GM10266 (cell line): Measurements from ENCODE around the gene FBXO34.
"Not testable (repeated sequence)": the region's sequence is repeated elsewhere in the genome, so short reads cannot be mapped to it uniquely, and the experiment has no call there.

Experiments
- DNase-seq: peaks from one replicate; pipeline ENCODE4 v3.0.0; 2012; ENCODE audit errors: extremely low spot score
- TF ChIP-seq, protein P1 (sequence below): IDR thresholded peaks from 2 replicates; pipeline ENCODE4 v1.5.1; 2012; ENCODE audit warnings: mild to moderate bottlenecking, low read depth; ENCODE audit not compliant: control insufficient read depth, insufficient read depth; ENCODE audit errors: missing control alignments

The FBXO34 gene

DNA sequence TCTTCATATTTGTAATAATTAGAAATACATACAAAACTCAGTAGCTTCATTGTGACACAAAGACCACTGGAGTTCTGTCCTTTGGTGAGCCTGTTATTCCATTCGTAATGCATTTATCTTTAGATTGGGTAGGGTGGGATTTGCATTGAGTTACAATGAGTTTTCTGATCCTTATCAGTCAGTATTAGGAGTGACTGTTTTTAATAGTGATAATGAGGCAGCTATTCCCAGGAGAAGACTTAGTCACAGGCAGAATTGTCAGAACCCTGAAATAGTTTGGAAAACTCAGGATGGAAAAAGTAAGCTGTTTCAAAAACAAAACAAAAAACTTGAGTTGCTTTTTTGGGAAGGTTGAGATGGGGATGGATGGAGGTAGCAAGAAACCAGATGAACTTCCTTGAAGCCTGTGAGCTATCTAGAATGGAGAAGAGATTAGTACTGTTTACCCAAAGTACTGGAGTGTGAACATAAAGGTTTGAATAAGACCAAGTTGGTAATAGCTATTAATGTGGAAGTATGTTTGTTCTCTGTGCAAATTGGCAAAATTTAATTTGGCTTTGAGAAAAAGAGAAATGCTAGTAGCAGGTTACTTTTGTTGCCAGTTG, 38.6 kb downstream of the FBXO34 start:
- DNase-seq: no peak
- TF ChIP-seq, protein P1, sequence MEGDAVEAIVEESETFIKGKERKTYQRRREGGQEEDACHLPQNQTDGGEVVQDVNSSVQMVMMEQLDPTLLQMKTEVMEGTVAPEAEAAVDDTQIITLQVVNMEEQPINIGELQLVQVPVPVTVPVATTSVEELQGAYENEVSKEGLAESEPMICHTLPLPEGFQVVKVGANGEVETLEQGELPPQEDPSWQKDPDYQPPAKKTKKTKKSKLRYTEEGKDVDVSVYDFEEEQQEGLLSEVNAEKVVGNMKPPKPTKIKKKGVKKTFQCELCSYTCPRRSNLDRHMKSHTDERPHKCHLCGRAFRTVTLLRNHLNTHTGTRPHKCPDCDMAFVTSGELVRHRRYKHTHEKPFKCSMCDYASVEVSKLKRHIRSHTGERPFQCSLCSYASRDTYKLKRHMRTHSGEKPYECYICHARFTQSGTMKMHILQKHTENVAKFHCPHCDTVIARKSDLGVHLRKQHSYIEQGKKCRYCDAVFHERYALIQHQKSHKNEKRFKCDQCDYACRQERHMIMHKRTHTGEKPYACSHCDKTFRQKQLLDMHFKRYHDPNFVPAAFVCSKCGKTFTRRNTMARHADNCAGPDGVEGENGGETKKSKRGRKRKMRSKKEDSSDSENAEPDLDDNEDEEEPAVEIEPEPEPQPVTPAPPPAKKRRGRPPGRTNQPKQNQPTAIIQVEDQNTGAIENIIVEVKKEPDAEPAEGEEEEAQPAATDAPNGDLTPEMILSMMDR: no peak

GRCh38 chr14:55312379-55313030, 41.3 kb downstream of the FBXO34 start:
- DNase-seq: not testable (repeated sequence)

DNA sequence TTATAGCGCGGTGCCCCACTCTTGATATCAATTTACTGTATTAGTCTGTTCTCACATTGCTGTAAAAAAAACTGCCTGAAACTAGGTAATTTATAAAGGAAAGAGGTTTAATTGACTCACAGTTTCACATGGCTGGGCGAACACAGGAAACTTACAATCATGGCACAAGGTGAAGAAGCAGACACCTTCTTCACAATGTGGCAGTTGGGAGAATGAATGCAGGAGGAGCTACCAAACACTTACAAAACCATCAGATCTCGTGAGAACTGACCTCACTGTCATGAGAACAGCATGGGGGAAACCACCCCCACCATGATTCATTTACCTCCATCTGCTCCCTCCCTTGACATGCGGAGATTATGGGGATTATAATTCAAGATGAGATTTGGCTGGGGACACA, 42.3 kb downstream of the FBXO34 start:
- no peak for DNase-seq
- TF ChIP-seq, protein P1: no peak

GRCh38 chr14:55314449-55314848, 43.2 kb downstream of the FBXO34 start:
- TF ChIP-seq, protein P1: no peak
- DNase-seq: no peak

- TF ChIP-seq, protein P1: no peak
- no peak for DNase-seq
Measured at GRCh38 chr14:55316564-55316963, 45.3 kb downstream of the FBXO34 start.

DNA sequence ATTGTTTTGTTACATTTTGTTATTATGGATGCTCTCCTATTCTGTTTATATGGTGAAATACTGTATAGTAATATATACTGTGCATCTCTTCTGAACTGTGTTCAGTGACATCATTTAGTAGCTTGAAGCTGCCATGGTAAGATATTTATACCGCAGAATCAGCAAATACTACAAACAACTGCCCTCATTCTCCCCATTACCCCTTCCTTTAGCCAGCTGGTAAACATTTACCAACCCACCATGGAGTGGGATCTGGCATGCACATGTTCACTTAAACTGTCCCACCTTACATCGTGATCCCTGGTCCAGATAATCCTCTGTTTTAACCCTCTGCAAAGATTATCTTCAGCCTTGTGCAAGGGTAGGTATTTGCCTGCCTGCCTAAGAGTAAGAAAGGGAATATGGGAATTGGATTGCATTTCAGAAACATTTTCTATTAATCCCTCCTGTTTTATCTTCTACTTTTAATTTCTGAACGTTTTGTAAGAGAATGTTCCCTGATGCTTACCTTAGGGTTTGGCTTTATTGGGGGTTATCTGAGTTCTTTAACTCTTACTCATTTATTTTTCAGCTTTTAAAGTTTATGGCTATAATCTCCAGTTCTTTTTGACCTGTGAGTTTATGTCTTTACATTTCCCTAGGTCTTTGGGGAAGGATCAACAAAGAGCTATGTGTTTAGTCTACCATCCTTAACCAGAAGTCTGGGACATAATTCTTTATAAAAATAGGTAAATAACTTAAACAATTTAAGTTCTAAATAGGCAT, 46.5 kb downstream of the FBXO34 start:
- TF ChIP-seq, protein P1: no peak
- DNase-seq: no peak

- no peak for DNase-seq
- TF ChIP-seq, protein P1: no peak
Measured at GRCh38 chr14:55318694-55319093, 47.5 kb downstream of the FBXO34 start.
